ENCODE measurements around the gene CDKAL1.

The CDKAL1 gene

DNA sequence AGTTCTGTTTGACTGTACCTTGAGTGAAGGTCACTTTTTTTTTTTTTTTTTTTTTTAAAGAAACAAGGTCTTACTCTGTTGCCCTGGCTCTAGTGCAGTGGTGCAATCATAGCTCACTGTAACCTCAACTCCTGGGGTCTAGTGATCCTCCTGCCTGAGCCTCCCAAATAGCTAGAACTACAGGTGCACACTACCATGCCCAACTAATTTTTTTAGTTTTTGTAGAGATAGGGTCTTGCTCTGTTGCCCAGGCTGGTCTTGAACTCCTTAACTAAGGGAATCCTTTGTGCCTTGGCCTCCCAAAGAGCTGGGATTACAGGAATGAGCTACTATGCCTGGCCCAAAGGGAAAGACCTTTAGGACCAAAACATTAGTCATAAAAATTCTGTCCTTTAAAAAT, 413.7 kb downstream of the CDKAL1 start:
- Histone ChIP-seq H4K20me1 (ENCODE audit: insufficient read depth, low read length, poor library complexity, severe bottlenecking) (peaks cover 2% of the 10 kb centered on the region), H3K4me1 (ENCODE audit: insufficient read depth, low read length, poor library complexity, severe bottlenecking) (peaks cover 4% of the 10 kb centered on the region), H3K79me2 (ENCODE audit: insufficient read depth, low read length) (no peaks in the 10 kb centered on the region), H3F3A (ENCODE audit: low read depth) (no peaks in the 10 kb centered on the region), H3K4me3 (ENCODE audit: low read length, poor library complexity, severe bottlenecking) (no peak overlapping the region), H2AFZ (ENCODE audit: low read length) (no peak overlapping the region), H3K9ac (ENCODE audit: low read depth, low read length, poor library complexity, severe bottlenecking) (no peak overlapping the region), H3K36me3 (ENCODE audit: insufficient read depth, low read length) (no peaks in the 10 kb centered on the region), H3K4me2 (ENCODE audit: low read depth, low read length, poor library complexity, severe bottlenecking) (no peak overlapping the region), H3K9me2 (replicated peaks; ENCODE audit: low read depth, low read length) (no peaks in the 10 kb centered on the region), H3K27me3 (ENCODE audit: insufficient read depth, low read length, poor library complexity, severe bottlenecking) (no peaks in the 10 kb centered on the region), H3K9me3 (ENCODE audit: insufficient read depth, low read depth, low read length) (peaks cover 4% of the 10 kb centered on the region; the same call in 1 of the 2 replicates)
- TF ChIP-seq, protein P1, sequence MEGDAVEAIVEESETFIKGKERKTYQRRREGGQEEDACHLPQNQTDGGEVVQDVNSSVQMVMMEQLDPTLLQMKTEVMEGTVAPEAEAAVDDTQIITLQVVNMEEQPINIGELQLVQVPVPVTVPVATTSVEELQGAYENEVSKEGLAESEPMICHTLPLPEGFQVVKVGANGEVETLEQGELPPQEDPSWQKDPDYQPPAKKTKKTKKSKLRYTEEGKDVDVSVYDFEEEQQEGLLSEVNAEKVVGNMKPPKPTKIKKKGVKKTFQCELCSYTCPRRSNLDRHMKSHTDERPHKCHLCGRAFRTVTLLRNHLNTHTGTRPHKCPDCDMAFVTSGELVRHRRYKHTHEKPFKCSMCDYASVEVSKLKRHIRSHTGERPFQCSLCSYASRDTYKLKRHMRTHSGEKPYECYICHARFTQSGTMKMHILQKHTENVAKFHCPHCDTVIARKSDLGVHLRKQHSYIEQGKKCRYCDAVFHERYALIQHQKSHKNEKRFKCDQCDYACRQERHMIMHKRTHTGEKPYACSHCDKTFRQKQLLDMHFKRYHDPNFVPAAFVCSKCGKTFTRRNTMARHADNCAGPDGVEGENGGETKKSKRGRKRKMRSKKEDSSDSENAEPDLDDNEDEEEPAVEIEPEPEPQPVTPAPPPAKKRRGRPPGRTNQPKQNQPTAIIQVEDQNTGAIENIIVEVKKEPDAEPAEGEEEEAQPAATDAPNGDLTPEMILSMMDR (conservative IDR thresholded peaks at IDR 0.05; ENCODE audit: low read length) = no peak
- TF ChIP-seq EZH2phosphoT487 (IDR thresholded peaks at IDR 0.05; ENCODE audit: borderline replicate concordance) = no peak

DNA sequence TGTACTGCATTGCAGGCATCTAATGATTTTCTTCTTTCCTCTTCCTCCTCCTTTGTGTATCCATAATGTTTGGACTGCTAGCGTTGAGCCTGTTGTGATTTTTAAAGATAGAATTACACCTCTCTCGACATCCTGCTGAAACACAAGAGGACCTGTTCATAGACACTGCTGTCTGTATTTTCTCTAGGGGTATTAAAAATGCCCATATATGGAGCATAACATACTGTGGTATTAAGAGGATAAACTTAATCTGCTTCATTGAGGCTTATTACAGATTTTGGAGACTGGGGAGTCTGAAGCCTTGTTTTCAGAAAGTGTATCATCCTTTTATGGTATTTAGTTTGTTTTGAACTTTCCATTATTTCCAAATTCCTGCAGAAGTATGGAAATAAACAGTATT, 414.3 kb downstream of the CDKAL1 start:
- peaks cover 4% of the 10 kb centered on the region for H3K4me1 ChIP-seq (ENCODE audit: insufficient read depth, low read length, poor library complexity, severe bottlenecking)
- H3K4me2 ChIP-seq (ENCODE audit: low read depth, low read length, poor library complexity, severe bottlenecking) = no peak overlapping the region
- H3K4me3 ChIP-seq (ENCODE audit: low read length, poor library complexity, severe bottlenecking) = no peak overlapping the region
- no peak overlapping the region for H2AFZ ChIP-seq (ENCODE audit: low read length)
- no peaks in the 10 kb centered on the region for H3K79me2 ChIP-seq (ENCODE audit: insufficient read depth, low read length)
- TF ChIP-seq EZH2phosphoT487 (IDR thresholded peaks at IDR 0.05; ENCODE audit: borderline replicate concordance) = no peak
- TF ChIP-seq, protein P1 (conservative IDR thresholded peaks at IDR 0.05; ENCODE audit: low read length) = no peak
- no peaks in the 10 kb centered on the region for H3F3A ChIP-seq (ENCODE audit: low read depth)
- no peaks in the 10 kb centered on the region for H3K9me2 ChIP-seq (replicated peaks; ENCODE audit: low read depth, low read length)
- no peak overlapping the region for H3K9ac ChIP-seq (ENCODE audit: low read depth, low read length, poor library complexity, severe bottlenecking)
- H3K9me3 ChIP-seq (ENCODE audit: insufficient read depth, low read depth, low read length) = peaks cover 2% of the 10 kb centered on the region; the same call in 1 of the 2 replicates
- H3K27me3 ChIP-seq (ENCODE audit: insufficient read depth, low read length, poor library complexity, severe bottlenecking) = no peaks in the 10 kb centered on the region
- no peaks in the 10 kb centered on the region for H3K36me3 ChIP-seq (ENCODE audit: insufficient read depth, low read length)
- peaks cover 2% of the 10 kb centered on the region for H4K20me1 ChIP-seq (ENCODE audit: insufficient read depth, low read length, poor library complexity, severe bottlenecking)

DNA sequence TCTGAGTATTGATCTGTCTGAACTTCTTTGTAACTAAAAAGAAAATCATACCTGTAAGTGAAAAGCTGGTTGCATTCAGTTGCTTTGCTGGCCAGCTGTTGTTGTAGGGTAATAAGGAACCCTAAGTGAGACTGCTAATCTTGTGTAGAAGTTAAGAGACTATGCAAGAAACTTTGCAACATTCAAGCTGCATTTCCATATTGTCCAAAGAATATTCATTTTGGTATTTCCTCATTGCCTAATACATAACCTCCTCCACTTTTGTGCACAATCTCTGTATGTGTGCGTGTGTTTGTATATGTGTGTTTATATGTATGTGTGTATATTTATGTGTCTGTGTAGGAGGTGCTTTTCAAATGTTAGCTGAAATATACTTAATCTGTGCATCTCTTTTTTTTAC, 414.9 kb downstream of the CDKAL1 start:
- H3K4me1 ChIP-seq (ENCODE audit: insufficient read depth, low read length, poor library complexity, severe bottlenecking) = peaks cover 4% of the 10 kb centered on the region
- no peaks in the 10 kb centered on the region for H3K27me3 ChIP-seq (ENCODE audit: insufficient read depth, low read length, poor library complexity, severe bottlenecking)
- H3K36me3 ChIP-seq (ENCODE audit: insufficient read depth, low read length) = no peaks in the 10 kb centered on the region
- no peaks in the 10 kb centered on the region for H3F3A ChIP-seq (ENCODE audit: low read depth)
- TF ChIP-seq, protein P1 (conservative IDR thresholded peaks at IDR 0.05; ENCODE audit: low read length) = no peak
- no peak overlapping the region for H3K4me3 ChIP-seq (ENCODE audit: low read length, poor library complexity, severe bottlenecking)
- no peaks in the 10 kb centered on the region for H3K9me2 ChIP-seq (replicated peaks; ENCODE audit: low read depth, low read length)
- no peak overlapping the region for H2AFZ ChIP-seq (ENCODE audit: low read length)
- H3K4me2 ChIP-seq (ENCODE audit: low read depth, low read length, poor library complexity, severe bottlenecking) = no peak overlapping the region
- peaks cover 2% of the 10 kb centered on the region for H4K20me1 ChIP-seq (ENCODE audit: insufficient read depth, low read length, poor library complexity, severe bottlenecking)
- no peaks in the 10 kb centered on the region for H3K9me3 ChIP-seq (ENCODE audit: insufficient read depth, low read depth, low read length)
- H3K9ac ChIP-seq (ENCODE audit: low read depth, low read length, poor library complexity, severe bottlenecking) = no peak overlapping the region
- no peaks in the 10 kb centered on the region for H3K79me2 ChIP-seq (ENCODE audit: insufficient read depth, low read length)
